ENCODE results near the gene CABP7. TPM values are rescaled to one million over a fixed set of nuclear protein-coding genes. Genes with fewer than 3 reads are reported as not detected.
"Not testable (repeated sequence)": the region's sequence is repeated elsewhere in the genome, so short reads cannot be mapped to it uniquely, and the experiment has no call there.

CABP7 gene
- total and polyA plus RNA-seq, 9 donors = 0.09 to 0.40 (median 0.15) TPM

GRCh38 chr22:29754658-29755395, 35.0 kb downstream of the CABP7 start:
- H3K9me3 ChIP-seq (replicated peaks; ENCODE audit: control insufficient read depth, low read depth, low read length); H3K36me3 ChIP-seq (ENCODE audit: control insufficient read depth, insufficient read depth, low read length); H3K27ac ChIP-seq (ENCODE audit: low read length); H3K27me3 ChIP-seq (ENCODE audit: control insufficient read depth, insufficient read depth, low read length); H3K4me3 ChIP-seq (ENCODE audit: low read length); DNase-seq; H3K4me1 ChIP-seq (ENCODE audit: control insufficient read depth, insufficient read depth, low read length): not testable (repeated sequence)
- 91% methylated on average over 7 of the region's 11 CpGs for WGBS (ENCODE audit: insufficient coverage)

DNA sequence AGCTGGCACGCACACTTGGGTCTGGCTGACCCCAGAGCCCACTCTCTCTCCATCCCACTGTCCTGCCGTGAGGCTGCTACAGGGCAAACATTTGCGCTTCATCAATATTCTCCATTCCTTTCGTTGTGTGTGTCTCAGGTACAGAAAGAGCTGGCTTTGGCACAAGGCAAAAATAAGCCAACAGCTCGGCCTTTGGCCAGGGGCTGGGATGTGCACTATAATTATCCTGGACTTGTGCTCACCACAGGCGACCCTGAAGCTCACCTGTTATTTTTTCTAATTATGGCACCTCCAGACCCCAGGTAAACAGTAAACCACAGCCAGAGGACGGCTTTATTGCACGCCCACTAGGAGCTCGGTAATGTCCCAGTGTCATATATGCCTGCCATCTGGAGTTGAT, 36.1 kb downstream of the CABP7 start:
- H3K36me3 ChIP-seq (ENCODE audit: control insufficient read depth, insufficient read depth, low read length) = no peaks in the 10 kb centered on the region
- H3K27me3 ChIP-seq (ENCODE audit: control insufficient read depth, insufficient read depth, low read length) = no peaks in the 10 kb centered on the region
- H3K9me3 ChIP-seq (replicated peaks; ENCODE audit: control insufficient read depth, low read depth, low read length) = no peaks in the 10 kb centered on the region
- WGBS (ENCODE audit: insufficient coverage) = 97% methylated on average over 5 of the region's 9 CpGs
- no peak for DNase-seq
- peaks cover 6% of the 10 kb centered on the region for H3K4me1 ChIP-seq (ENCODE audit: control insufficient read depth, insufficient read depth, low read length)
- H3K4me3 ChIP-seq (ENCODE audit: low read length) = no peak overlapping the region
- no peak overlapping the region for H3K27ac ChIP-seq (ENCODE audit: low read length)

DNA sequence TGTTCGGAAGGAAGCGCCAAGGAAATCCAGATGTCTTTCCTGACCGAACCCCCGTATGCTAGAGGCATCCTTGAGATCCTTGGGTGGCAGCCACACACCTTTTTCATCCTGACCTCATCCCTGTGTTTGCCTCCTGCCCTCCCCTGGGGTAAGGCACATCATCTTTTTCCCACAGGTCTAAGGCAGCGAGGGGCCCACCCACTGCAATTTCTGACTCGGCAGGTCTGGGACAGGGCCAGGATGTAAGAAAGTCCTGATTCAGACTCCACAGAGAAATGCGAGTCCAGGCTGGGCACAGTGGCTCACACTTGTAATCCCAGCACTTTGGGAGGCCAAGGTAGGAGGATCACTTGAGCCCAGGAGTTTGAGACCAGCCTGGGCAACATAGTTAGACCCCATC, 36.5 kb downstream of the CABP7 start:
- H3K4me1 ChIP-seq (ENCODE audit: control insufficient read depth, insufficient read depth, low read length) = peaks cover 6% of the 10 kb centered on the region
- no peaks in the 10 kb centered on the region for H3K27me3 ChIP-seq (ENCODE audit: control insufficient read depth, insufficient read depth, low read length)
- H3K4me3 ChIP-seq (ENCODE audit: low read length) = no peak overlapping the region
- DNase-seq = no peak
- WGBS (ENCODE audit: insufficient coverage) = 66% methylated on average over 6 of the region's 7 CpGs
- no peak overlapping the region for H3K27ac ChIP-seq (ENCODE audit: low read length)
- H3K9me3 ChIP-seq (replicated peaks; ENCODE audit: control insufficient read depth, low read depth, low read length) = no peaks in the 10 kb centered on the region
- H3K36me3 ChIP-seq (ENCODE audit: control insufficient read depth, insufficient read depth, low read length) = no peaks in the 10 kb centered on the region

- Histone ChIP-seq H3K4me1 (ENCODE audit: control insufficient read depth, insufficient read depth, low read length) (peaks cover 6% of the 10 kb centered on the region), H3K9me3 (replicated peaks; ENCODE audit: control insufficient read depth, low read depth, low read length) (no peaks in the 10 kb centered on the region), H3K4me3 (ENCODE audit: low read length) (no peak overlapping the region), H3K27me3 (ENCODE audit: control insufficient read depth, insufficient read depth, low read length) (no peaks in the 10 kb centered on the region), H3K27ac (ENCODE audit: low read length) (no peak overlapping the region), H3K36me3 (ENCODE audit: control insufficient read depth, insufficient read depth, low read length) (no peaks in the 10 kb centered on the region)
- no peak for DNase-seq
- no CpG with 5 or more reads among the region's 3 CpGs for WGBS (ENCODE audit: insufficient coverage)
These were observed 37.3 kb downstream of the CABP7 start for GRCh38 chr22:29757096-29757495.

DNA sequence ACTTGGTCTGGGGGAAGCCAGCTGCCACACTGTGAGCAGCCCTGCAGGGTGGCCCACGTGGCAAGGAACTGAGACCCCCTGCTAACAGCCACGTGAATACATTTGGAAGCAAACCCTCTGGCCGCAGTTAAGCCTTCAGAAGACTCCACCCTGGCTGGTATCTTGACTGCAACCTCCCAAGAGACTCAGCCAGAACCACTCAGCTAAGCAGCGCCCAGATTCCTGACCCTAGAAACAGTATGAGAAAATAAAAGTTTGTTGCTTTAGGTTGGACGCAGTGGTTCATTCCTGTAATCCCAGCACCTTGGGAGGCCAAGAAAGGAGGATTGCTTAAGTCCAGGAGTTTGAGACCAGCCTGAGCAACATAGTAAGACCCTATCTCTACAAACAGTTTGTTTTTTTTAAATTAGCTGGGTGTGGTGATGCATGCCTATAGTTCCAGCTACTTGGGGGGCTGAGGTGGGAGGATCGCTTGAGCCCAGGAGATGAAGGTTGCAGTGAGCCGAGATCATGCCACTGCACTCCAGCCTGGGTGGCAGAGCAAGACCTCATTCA, 38.3 kb downstream of the CABP7 start:
- no peak for DNase-seq
- Histone ChIP-seq H3K4me3 (ENCODE audit: low read length) (no peak overlapping the region), H3K9me3 (replicated peaks; ENCODE audit: control insufficient read depth, low read depth, low read length) (no peaks in the 10 kb centered on the region), H3K36me3 (ENCODE audit: control insufficient read depth, insufficient read depth, low read length) (no peaks in the 10 kb centered on the region), H3K27me3 (ENCODE audit: control insufficient read depth, insufficient read depth, low read length) (no peaks in the 10 kb centered on the region), H3K4me1 (ENCODE audit: control insufficient read depth, insufficient read depth, low read length) (peaks cover 6% of the 10 kb centered on the region), H3K27ac (ENCODE audit: low read length) (no peak overlapping the region)
- WGBS (ENCODE audit: insufficient coverage) = no CpG with 5 or more reads among the region's 7 CpGs

GRCh38 chr22:29758959-29759358, 39.2 kb downstream of the CABP7 start:
- Histone ChIP-seq H3K4me3 (ENCODE audit: low read length) (no peak overlapping the region), H3K36me3 (ENCODE audit: control insufficient read depth, insufficient read depth, low read length) (no peaks in the 10 kb centered on the region), H3K9me3 (replicated peaks; ENCODE audit: control insufficient read depth, low read depth, low read length) (no peaks in the 10 kb centered on the region), H3K4me1 (ENCODE audit: control insufficient read depth, insufficient read depth, low read length) (peaks cover 6% of the 10 kb centered on the region), H3K27ac (ENCODE audit: low read length) (no peak overlapping the region), H3K27me3 (ENCODE audit: control insufficient read depth, insufficient read depth, low read length) (no peaks in the 10 kb centered on the region)
- 75% methylated on average over 3 of the region's 5 CpGs for WGBS (ENCODE audit: insufficient coverage)
- no peak for DNase-seq

DNA sequence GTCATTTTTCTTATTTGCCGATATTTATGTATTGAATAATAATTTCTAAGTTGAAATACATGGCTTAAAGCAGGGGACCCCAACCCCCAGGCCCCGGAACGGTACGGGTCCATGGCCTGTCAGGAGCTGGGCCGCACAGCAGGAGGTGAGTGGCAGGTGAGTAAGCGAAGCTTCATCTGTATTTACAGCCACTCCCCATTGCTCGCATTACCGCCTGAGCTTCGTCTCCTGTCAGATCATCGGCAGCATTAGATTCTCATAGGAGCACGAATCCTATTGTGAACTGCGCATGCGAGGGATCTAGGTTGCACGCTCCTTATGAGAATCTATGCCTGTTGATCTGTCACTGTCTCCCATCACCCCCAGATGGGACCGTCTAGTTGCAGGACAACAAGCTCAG, 42.5 kb downstream of the CABP7 start:
- DNase-seq = no peak
- Histone ChIP-seq H3K27me3 (ENCODE audit: control insufficient read depth, insufficient read depth, low read length) (no peaks in the 10 kb centered on the region), H3K4me1 (ENCODE audit: control insufficient read depth, insufficient read depth, low read length) (peaks cover 8% of the 10 kb centered on the region), H3K27ac (ENCODE audit: low read length) (no peak overlapping the region), H3K9me3 (replicated peaks; ENCODE audit: control insufficient read depth, low read depth, low read length) (no peaks in the 10 kb centered on the region), H3K36me3 (ENCODE audit: control insufficient read depth, insufficient read depth, low read length) (no peaks in the 10 kb centered on the region), H3K4me3 (ENCODE audit: low read length) (no peak overlapping the region)
- 90% methylated on average over 7 of the region's 15 CpGs for WGBS (ENCODE audit: insufficient coverage)

GRCh38 chr22:29765905-29766631, 46.3 kb downstream of the CABP7 start:
- no peaks in the 10 kb centered on the region for H3K9me3 ChIP-seq (replicated peaks; ENCODE audit: control insufficient read depth, low read depth, low read length)
- peak; percentile 16 for DNase-seq
- peaks cover 18% of the 10 kb centered on the region for H3K36me3 ChIP-seq (ENCODE audit: control insufficient read depth, insufficient read depth, low read length)
- peaks cover 15% of the 10 kb centered on the region for H3K4me1 ChIP-seq (ENCODE audit: control insufficient read depth, insufficient read depth, low read length)
- H3K27me3 ChIP-seq (ENCODE audit: control insufficient read depth, insufficient read depth, low read length) = no peaks in the 10 kb centered on the region
- H3K4me3 ChIP-seq (ENCODE audit: low read length) = peak overlapping the region; percentile 100
- WGBS (ENCODE audit: insufficient coverage) = 48% methylated on average over 11 of the region's 15 CpGs
- peak overlapping the region; percentile 78 for H3K27ac ChIP-seq (ENCODE audit: low read length)

DNA sequence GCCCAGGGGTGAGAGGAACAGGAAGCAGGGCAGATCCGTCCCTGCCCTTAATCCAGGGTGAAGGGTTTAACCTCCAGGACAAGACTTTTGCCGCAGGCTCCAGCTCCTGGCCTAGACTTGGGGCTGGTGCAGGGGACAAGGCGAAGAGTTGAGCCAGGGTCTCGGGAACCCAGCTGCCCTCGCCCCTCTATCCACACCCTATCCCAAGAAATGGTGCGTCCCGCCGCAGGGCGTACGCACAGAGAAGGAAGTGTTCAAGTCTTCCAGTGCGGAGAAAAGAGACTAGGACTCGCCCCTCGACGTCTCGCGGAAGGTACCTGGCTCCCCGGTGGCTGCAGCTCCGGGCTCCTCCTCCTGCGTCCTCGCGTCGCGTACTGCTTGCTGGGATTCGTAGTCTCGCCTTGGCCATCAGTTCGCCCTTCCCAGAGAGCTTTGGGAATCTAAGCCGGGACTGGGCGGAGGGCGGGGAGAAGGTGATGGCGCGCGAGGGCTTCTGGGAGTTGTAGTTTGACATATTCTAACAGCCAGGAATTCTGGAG, 46.9 kb downstream of the CABP7 start, which contains the start of gene ZMAT5:
Gene ZMAT5 (minus strand): TSS at position 376 of the 539 bp plus-strand sequence. CDS start 18,463 bp downstream, outside the sequence.
- H3K36me3 ChIP-seq (ENCODE audit: control insufficient read depth, insufficient read depth, low read length) = peaks cover 19% of the 10 kb centered on the region
- H3K27me3 ChIP-seq (ENCODE audit: control insufficient read depth, insufficient read depth, low read length) = no peaks in the 10 kb centered on the region
- peak within 1 kb of the TSS; percentile 78 for H3K27ac ChIP-seq (ENCODE audit: low read length)
- no peaks in the 10 kb centered on the region for H3K9me3 ChIP-seq (replicated peaks; ENCODE audit: control insufficient read depth, low read depth, low read length)
- peak; percentile 99 for DNase-seq
- WGBS (ENCODE audit: insufficient coverage) = 0% methylated on average over 25 of the region's 32 CpGs
- peak within 1 kb of the TSS; percentile 100 for H3K4me3 ChIP-seq (ENCODE audit: low read length)
- peaks cover 15% of the 10 kb centered on the region for H3K4me1 ChIP-seq (ENCODE audit: control insufficient read depth, insufficient read depth, low read length)
